Myocyte (in vitro differentiated cells): ENCODE data around the gene FAM168A. TPM values are rescaled to one million over a fixed set of nuclear protein-coding genes. Genes with fewer than 3 reads are reported as not detected.

Source experiments
- total RNA-seq: library from RNA; depleted of rRNA; stranded (reverse); fragments of >200 nt; gene quantifications from 2 replicates; pipeline ENCODE4 v1.2.3, GENCODE V29; 2014

The FAM168A gene
- total RNA-seq, 1 donor from 2014 or later = 23.3 TPM

Other genes starting within 250 kb of the FAM168A start
- 3.4 and 10.2 TPM in 2 replicates for gene RELT, start 221.7 kb downstream of the FAM168A start, total RNA-seq
- 0.32 and 0.68 TPM in 2 replicates for gene PLEKHB1, start 48.5 kb upstream of the FAM168A start, total RNA-seq
- gene RAB6A, start 163.0 kb upstream of the FAM168A start, total RNA-seq = 140 and 142 TPM in 2 replicates
- gene MRPL48, start 189.8 kb upstream of the FAM168A start, total RNA-seq = 17.6 and 21.9 TPM in 2 replicates